B cell (primary cell): ENCODE results near the gene SCN8A.

Experiments used
- CTCF ChIP-seq: fragments of 200-600 bp; IDR thresholded peaks from one replicate; pipeline ENCODE4 v1.8.0; 2022; ENCODE audit warnings: antibody characterized with exemption, mild to moderate bottlenecking
- EZH2 ChIP-seq: IDR thresholded peaks from 2 replicates; pipeline ENCODE4 v1.6.1; 2012; ENCODE audit warnings: borderline replicate concordance, low read depth, mild to moderate bottlenecking, moderate library complexity, low read length; ENCODE audit not compliant: insufficient read depth, poor library complexity, severe bottlenecking

- no peak for TF ChIP-seq CTCF
- no peak for TF ChIP-seq EZH2
These were observed 168.7 kb downstream of the SCN8A start for GRCh38 chr12:51759695-51760094.
